NCI-H526 treated with DMSO at 0.1 percent for 48 hours (cell line): ENCODE measurements around the gene IL17RA.

Source experiments
- DNase-seq: peaks from one replicate; lab custom pipeline; 2025; lab: John Stamatoyannopoulos, UW

The IL17RA gene

GRCh38 chr22:17083255-17083654 is 1.5 kb upstream of the IL17RA start:
- DNase-seq: no peak

- DNase-seq: no peak
Observed at GRCh38 chr22:17083811-17084441, 874 bp upstream of the IL17RA start.

- DNase-seq: no peak
Observed at GRCh38 chr22:17085277-17086181, 729 bp downstream of the IL17RA start.

- DNase-seq: no peak
Observed at GRCh38 chr22:17086296-17086695, 1.5 kb downstream of the IL17RA start.

- DNase-seq: no peak
Observed at GRCh38 chr22:17086788-17087497, 2.1 kb downstream of the IL17RA start.

GRCh38 chr22:17087498-17088131 is 2.8 kb downstream of the IL17RA start:
- DNase-seq: no peak

GRCh38 chr22:17090550-17090949 is 5.8 kb downstream of the IL17RA start:
- DNase-seq: no peak

GRCh38 chr22:17091851-17092250 is 7.1 kb downstream of the IL17RA start:
- no peak for DNase-seq

- no peak for DNase-seq
Observed at GRCh38 chr22:17093081-17093480, 8.3 kb downstream of the IL17RA start.

GRCh38 chr22:17095538-17095937 is 10.7 kb downstream of the IL17RA start:
- DNase-seq: no peak

GRCh38 chr22:17096071-17096470 is 11.3 kb downstream of the IL17RA start:
- no peak for DNase-seq

GRCh38 chr22:17097062-17097461 is 12.3 kb downstream of the IL17RA start:
- DNase-seq: peak; percentile 1

- no peak for DNase-seq
Observed at GRCh38 chr22:17097701-17098100, 12.9 kb downstream of the IL17RA start.

GRCh38 chr22:17098379-17098819 is 13.6 kb downstream of the IL17RA start:
- no peak for DNase-seq

GRCh38 chr22:17100621-17101020 is 15.8 kb downstream of the IL17RA start:
- no peak for DNase-seq

GRCh38 chr22:17101475-17102296 is 16.9 kb downstream of the IL17RA start:
- no peak for DNase-seq

- no peak for DNase-seq
Observed at GRCh38 chr22:17102297-17102667, 17.5 kb downstream of the IL17RA start.

- no peak for DNase-seq
Observed at GRCh38 chr22:17103351-17103750, 18.6 kb downstream of the IL17RA start.

GRCh38 chr22:17104336-17104935 is 19.6 kb downstream of the IL17RA start:
- no peak for DNase-seq

GRCh38 chr22:17105143-17106129 is 20.6 kb downstream of the IL17RA start:
- DNase-seq: no peak
